ENCODE measurements around the gene PCNX2.

The PCNX2 gene

DNA sequence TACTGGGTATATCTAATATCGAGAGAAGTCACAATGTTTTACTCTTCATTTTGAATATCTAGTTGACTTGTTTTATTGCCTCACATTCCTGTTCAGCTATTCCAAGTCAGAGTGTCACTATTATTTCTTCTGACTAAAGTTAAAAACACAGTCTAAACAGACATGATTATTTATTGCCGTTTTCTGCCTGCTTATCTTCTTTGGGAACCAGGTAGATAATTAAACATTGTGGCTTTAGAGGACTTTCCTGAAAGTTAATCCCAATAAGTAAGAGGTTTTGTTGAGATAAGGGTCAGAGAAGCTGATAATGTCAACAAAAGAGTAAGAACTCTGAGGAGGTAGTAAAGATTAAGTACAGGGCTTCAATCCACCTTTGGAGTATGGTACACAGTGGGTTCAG is 53.8 kb downstream of the PCNX2 start:
- H3K4me3 ChIP-seq (ENCODE audit: low read length): no peak overlapping the region
- DNase-seq (ENCODE audit: low read depth): no peak
- TF ChIP-seq, protein P1, sequence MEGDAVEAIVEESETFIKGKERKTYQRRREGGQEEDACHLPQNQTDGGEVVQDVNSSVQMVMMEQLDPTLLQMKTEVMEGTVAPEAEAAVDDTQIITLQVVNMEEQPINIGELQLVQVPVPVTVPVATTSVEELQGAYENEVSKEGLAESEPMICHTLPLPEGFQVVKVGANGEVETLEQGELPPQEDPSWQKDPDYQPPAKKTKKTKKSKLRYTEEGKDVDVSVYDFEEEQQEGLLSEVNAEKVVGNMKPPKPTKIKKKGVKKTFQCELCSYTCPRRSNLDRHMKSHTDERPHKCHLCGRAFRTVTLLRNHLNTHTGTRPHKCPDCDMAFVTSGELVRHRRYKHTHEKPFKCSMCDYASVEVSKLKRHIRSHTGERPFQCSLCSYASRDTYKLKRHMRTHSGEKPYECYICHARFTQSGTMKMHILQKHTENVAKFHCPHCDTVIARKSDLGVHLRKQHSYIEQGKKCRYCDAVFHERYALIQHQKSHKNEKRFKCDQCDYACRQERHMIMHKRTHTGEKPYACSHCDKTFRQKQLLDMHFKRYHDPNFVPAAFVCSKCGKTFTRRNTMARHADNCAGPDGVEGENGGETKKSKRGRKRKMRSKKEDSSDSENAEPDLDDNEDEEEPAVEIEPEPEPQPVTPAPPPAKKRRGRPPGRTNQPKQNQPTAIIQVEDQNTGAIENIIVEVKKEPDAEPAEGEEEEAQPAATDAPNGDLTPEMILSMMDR (conservative IDR thresholded peaks at IDR 0.05; ENCODE audit: low read length): no peak

DNA sequence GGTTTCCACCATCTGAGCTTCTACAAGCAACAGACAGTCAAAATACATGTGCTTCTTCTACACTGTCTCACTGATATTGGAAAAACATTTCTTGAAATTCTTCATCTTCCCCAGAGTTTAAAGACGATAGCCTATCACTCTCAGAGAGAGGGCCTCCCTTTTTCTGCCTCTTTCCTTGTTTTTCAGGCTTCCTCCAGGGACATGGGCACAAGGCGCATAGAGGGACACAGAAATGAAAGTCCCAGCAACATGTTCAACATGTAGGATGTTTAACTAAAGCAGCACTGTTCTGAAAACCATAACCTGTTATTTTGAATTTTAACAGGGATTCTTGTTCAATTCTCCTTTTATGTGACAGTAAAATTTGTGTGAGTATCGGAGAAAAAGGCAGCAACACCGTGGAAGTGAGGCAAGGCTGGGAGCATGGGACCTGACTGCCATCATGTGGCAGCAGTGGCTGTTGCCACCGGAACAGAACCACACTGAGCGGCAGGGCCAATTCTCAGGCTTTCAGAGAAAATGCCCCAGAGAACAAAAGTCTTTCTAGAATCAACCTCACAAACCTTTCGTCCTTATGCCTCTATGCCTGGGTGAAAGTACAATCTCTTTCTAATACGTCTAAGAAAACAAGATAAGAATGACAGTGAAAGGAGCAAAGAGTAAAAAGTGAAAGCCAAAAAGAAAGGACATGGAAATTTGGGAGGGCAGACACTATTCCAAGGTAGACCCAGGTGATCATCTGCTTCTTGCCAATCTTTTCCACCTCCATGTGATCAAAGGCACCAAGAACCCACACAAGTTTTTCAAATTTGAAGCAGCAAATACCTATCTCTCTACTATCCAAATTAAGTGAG is 54.5 kb downstream of the PCNX2 start:
- H3K4me3 ChIP-seq (ENCODE audit: low read length): no peak overlapping the region
- peak; percentile 60 for DNase-seq (ENCODE audit: low read depth)
- TF ChIP-seq, protein P1 (conservative IDR thresholded peaks at IDR 0.05; ENCODE audit: low read length): peak; percentile 98

DNA sequence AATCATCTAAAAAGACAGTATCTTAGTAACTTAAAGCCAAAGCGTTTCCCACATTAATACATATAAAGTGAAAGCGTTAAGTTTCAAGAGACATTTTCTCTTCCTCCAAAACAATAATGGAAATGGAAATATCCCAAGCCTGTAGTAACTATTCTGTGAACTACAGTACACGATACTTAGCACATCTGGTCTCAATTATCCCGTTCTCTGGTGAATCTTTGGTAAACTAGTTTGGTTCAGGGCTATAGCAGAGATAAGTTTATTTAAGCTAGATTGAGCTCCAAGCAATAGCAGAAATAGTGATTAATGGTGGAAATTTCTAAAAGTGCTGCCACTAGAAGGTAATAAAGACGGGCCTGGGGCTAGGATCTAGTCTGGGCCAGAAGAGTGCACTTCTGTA is 55.2 kb downstream of the PCNX2 start:
- H3K4me3 ChIP-seq (ENCODE audit: low read length): no peak overlapping the region
- TF ChIP-seq, protein P1 (conservative IDR thresholded peaks at IDR 0.05; ENCODE audit: low read length): no peak
- peak; percentile 58 for DNase-seq (ENCODE audit: low read depth)

DNA sequence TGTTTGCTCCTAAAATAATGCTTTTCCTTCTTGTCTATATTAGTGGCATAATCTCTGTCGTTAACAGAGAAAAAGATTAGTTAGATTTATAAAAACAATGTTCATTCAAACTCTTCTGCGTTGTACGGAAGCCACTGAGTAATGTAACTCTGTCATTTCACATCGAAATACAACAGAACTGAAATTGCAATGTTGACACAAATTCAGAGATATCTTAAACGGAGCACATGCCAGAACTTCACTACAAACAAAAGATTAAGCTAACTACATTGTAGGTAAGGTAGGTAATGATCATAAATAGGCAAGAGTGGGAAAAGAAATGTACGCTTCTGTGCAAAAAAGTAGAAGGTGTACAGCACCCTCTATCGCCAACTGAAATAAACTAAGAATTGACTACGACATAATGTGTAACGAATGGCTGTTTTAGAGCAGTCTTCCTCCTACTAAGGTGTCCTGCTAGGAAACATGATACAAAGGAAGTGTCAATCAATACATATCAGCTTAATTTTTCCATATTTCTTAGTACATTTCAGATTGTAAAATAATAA is 56.6 kb downstream of the PCNX2 start:
- TF ChIP-seq, protein P1 (conservative IDR thresholded peaks at IDR 0.05; ENCODE audit: low read length): no peak
- DNase-seq (ENCODE audit: low read depth): no peak
- H3K4me3 ChIP-seq (ENCODE audit: low read length): no peak overlapping the region

DNA sequence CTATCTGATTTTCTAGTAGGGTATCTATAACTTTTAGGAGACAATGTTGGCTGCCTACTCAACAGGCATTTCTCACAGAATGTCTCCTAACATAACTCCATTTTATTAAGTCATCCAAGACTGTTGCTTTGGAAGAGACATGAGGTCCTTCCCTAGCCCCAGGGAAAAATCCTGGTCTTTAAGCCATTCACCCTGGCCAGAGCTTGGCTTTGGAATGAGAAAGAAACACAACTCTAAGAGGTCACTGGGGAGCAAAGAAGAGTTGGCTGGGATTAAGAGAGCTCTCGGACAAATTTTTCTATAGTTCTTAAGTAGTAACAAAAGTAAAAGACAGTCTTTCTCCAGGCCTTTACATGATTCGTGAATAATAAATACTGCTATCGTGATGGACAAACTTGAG is 57.9 kb downstream of the PCNX2 start:
- no peak overlapping the region for H3K4me3 ChIP-seq (ENCODE audit: low read length)
- no peak for DNase-seq (ENCODE audit: low read depth)
- TF ChIP-seq, protein P1 (conservative IDR thresholded peaks at IDR 0.05; ENCODE audit: low read length): no peak

DNA sequence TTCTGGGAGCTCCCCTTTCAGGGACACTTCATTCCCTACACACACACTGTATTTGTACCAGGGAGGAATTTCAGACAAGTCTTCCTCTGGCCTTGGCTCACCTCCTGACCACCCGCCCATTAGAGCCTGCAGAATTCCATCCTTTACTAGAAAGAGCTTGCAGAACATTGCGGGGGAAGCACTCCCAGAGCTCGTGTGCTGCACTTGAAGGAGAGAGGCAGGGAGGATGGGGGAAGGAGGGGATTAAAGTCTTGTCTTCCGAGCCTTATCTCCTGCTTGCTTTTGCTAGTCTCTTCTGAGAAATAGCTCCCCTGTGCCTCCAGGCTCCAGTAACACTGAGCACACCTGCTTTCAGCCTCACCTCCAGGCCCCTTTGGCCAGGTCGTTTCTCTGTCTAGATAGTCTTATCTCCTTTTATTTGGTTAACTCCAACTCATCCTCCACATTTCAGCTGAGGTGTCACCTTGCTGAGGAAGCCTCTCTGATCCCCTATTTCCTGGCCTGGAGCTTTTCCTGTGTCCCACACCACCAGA is 62.0 kb downstream of the PCNX2 start:
- H3K4me3 ChIP-seq (ENCODE audit: low read length): no peak overlapping the region
- TF ChIP-seq, protein P1 (conservative IDR thresholded peaks at IDR 0.05; ENCODE audit: low read length): no peak

DNA sequence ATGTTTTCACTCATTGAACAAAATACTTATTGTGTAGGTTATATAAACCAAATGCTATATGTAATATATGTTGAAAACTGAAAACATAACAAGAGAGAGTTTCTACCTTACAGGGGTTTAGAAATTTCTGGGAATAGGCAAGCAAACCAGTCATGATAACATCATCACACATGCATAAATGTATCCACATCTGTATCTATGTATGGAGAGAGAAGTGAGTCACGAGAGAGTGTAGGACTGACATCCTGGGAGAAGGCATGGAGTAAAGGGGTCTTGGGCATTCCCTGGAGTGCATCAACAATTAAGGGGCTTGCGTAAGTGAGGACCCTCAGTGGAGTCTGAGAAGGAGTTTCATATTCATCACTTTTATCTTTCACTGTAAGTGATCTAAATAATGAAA is 65.5 kb downstream of the PCNX2 start:
- no peak for DNase-seq (ENCODE audit: low read depth)
- TF ChIP-seq, protein P1 (conservative IDR thresholded peaks at IDR 0.05; ENCODE audit: low read length): no peak
- no peak overlapping the region for H3K4me3 ChIP-seq (ENCODE audit: low read length)

More for the DNA sequence above, 62.0 kb downstream of the PCNX2 start:
- DNase-seq (ENCODE audit: low read depth): no peak

Data from AG10803 (cell line).